SJCRH30 (cell line): ENCODE results near the gene LRFN5. TPM values are rescaled to one million over a fixed set of nuclear protein-coding genes. Genes with fewer than 3 reads are reported as not detected.
"Not testable (repeated sequence)": the region's sequence is repeated elsewhere in the genome, so short reads cannot be mapped to it uniquely, and the experiment has no call there.

Experiments used
- DNase-seq, 2 experiments: peaks; one replicate each; pipeline ENCODE4 v3.0.0-alpha.2; 2015 to 2020
- H3K27ac ChIP-seq: fragments of 250-450 bp; sonication (Bioruptor Pico); 2 replicates; pipeline ENCODE4 v1.5.1; 2020; ENCODE audit warnings: mild to moderate bottlenecking, moderate library complexity
- H3K27me3 ChIP-seq: fragments of 250-450 bp; sonication (Bioruptor Pico); 2 replicates; pipeline ENCODE4 v1.5.1; 2020; ENCODE audit warnings: mild to moderate bottlenecking, moderate library complexity
- H3K36me3 ChIP-seq: fragments of 250-450 bp; sonication (Bioruptor Pico); 2 replicates; pipeline ENCODE4 v1.5.1; 2020; ENCODE audit warnings: mild to moderate bottlenecking, moderate library complexity
- H3K4me1 ChIP-seq: fragments of 250-450 bp; sonication (Bioruptor Pico); 2 replicates; pipeline ENCODE4 v1.5.1; 2020; ENCODE audit warnings: mild to moderate bottlenecking, moderate library complexity
- H3K4me3 ChIP-seq: fragments of 250-450 bp; sonication (Bioruptor Pico); 2 replicates; pipeline ENCODE4 v1.5.1; 2020; ENCODE audit warnings: mild to moderate bottlenecking, moderate library complexity
- H3K9me3 ChIP-seq: fragments of 250-450 bp; sonication (Bioruptor Pico); replicated peaks from 2 replicates; pipeline ENCODE4 v1.5.1; 2020; ENCODE audit warnings: mild to moderate bottlenecking, moderate library complexity
- total RNA-seq: library from RNA; depleted of rRNA; stranded (reverse); fragments of >200 nt; shearing (Covaris generic); gene quantifications from 2 replicates; pipeline ENCODE4 v1.2.3, GENCODE V29; 2014

LRFN5 gene
- total RNA-seq, 1 experiment from 2014 or later, result 13.0 TPM

DNA sequence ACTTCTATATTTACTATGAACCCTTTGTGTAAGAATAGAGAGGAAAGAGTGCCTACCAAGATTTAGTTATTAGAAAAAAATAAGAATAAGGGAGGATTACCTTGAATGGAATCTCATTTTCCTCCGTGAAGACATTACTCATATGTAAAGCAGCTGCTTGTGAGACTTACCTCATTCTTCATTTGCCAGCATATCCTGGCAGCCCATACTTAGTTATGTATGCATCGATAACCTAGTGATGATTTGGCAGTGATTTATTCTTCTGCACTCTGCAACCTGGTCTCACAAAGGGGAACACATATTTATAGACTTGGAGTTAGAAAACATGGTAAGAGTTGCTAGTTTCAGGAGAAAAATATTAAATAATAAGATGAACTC, 56.8 kb downstream of the LRFN5 start:
- Histone ChIP-seq H3K36me3 (no peaks in the 10 kb centered on the region), H3K4me3 (no peak overlapping the region), H3K27ac (no peak overlapping the region), H3K4me1 (no peaks in the 10 kb centered on the region), H3K27me3 (no peaks in the 10 kb centered on the region), H3K9me3 (0 out of 2 replicates have a peak, but pooled peaks cover 3% of the 10 kb centered on the region)
- no peak for DNase-seq

DNA sequence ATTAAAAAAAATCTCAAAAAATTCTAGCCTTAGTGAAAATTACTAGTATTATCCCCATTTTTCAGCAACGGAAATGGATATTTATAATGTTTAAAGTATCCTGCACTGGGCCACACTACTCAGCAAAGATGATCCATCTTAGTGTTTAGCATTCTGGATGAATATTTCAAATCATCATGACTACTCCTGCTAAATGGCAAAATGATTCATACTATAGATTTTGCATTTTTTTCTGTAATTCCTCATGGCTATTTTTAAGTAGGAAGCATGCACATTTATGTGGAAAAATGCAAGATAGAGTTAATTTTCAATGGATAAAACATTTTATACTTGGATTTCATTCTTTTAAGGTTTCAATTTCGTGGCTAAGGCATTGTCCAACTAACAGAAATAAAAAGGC, 59.6 kb downstream of the LRFN5 start:
- no peaks in the 10 kb centered on the region for H3K4me1 ChIP-seq
- H3K36me3 ChIP-seq, result no peaks in the 10 kb centered on the region
- DNase-seq, result no peak
- no peak overlapping the region for H3K27ac ChIP-seq
- no peaks in the 10 kb centered on the region for H3K27me3 ChIP-seq
- H3K4me3 ChIP-seq, result no peak overlapping the region
- H3K9me3 ChIP-seq, result no peaks in the 10 kb centered on the region

DNA sequence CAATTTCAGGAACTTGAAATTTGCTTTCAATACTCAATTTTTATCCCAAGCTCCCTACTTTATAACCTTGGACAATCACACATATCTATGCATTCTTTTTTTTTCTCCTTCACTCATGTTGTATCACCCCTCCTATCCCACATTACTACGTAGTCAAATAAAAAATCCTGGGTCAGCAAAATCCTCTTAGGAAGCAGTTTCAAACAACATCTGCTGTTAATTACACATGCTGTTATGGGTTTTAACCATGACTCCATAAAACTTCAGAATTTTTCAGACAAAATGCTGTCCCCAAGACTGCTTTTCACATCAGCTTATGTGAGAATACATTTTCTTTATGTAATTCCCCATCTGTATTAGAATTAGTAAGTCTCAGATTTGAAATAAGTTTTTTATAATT, 61.7 kb downstream of the LRFN5 start:
- Histone ChIP-seq H3K27ac (no peak overlapping the region), H3K9me3 (no peaks in the 10 kb centered on the region; the same call in 1 of the 2 replicates), H3K36me3 (no peaks in the 10 kb centered on the region), H3K27me3 (no peaks in the 10 kb centered on the region), H3K4me3 (no peak overlapping the region), H3K4me1 (no peaks in the 10 kb centered on the region)
- peak in 1 of 2 experiments; percentile 16 for DNase-seq

DNA sequence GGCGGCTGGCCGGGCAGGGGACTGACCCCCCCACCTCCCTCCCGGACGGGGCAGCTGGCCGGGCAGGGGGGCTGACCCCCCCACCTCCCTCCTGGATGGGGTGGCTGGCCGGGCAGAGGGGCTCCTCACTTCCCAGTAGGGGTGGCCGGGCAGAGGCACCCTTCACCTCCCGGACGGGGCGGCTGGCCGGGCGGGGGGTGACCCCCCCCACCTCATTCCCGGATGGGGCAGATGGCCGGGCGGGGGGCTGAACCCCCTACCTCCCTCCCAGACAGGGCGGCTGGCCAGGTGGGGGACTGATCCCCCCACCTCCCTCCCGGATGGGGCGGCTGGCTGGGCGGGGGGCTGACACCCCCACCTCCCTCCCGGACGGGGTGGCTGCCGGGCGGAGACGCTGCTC, 66.9 kb downstream of the LRFN5 start:
- H3K27ac ChIP-seq, H3K9me3 ChIP-seq, DNase-seq, H3K36me3 ChIP-seq, H3K4me3 ChIP-seq, H3K27me3 ChIP-seq, H3K4me1 ChIP-seq: not testable (repeated sequence)

DNA sequence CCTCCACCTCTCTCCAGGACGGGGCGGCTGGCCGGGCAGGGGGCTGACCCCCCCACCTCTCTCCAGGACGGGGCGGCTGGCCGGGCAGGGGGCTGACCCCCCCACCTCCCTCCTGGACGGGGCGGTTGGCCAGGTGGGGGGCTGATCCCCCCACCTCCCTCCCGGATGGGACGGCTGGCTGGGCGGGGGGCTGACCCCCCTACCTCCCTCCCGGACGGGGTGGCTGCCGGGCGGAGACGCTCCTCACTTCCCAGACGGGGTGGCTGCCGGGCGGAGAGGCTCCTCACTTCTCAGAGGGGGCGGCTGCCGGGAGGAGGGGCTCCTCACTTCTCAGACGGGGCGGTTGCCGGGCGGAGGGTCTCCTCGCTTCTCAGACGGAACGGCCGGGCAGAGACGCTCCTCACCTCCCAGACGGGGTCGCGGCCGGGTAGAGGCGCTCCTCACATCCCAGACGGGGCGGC, 67.9 kb downstream of the LRFN5 start:
- not testable (repeated sequence) for DNase-seq, H3K4me1 ChIP-seq, H3K27me3 ChIP-seq, H3K9me3 ChIP-seq, H3K27ac ChIP-seq, H3K36me3 ChIP-seq, H3K4me3 ChIP-seq

DNA sequence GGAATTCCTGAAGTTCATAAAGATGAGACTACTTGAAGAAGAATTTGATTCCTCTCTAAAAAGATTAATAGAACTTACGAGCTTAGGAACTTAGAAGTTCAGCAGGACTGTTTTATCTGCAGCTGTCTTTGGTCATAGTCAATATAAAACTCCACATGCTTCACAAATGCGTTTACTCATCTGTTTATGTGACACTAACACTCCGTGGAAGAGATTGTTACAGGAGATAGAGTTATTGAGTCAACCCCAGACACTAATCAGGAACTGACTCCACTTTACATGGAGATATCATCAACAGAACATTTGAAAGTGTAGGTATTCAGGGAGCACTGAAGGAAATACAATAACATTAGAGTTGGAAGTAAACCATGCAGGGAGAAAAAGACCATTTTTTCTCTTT, 92.8 kb downstream of the LRFN5 start:
- DNase-seq, result peak in 1 of 2 experiments; percentile 31
- H3K9me3 ChIP-seq, result no peaks in the 10 kb centered on the region; the same call in 1 of the 2 replicates
- H3K27me3 ChIP-seq, result no peaks in the 10 kb centered on the region

DNA sequence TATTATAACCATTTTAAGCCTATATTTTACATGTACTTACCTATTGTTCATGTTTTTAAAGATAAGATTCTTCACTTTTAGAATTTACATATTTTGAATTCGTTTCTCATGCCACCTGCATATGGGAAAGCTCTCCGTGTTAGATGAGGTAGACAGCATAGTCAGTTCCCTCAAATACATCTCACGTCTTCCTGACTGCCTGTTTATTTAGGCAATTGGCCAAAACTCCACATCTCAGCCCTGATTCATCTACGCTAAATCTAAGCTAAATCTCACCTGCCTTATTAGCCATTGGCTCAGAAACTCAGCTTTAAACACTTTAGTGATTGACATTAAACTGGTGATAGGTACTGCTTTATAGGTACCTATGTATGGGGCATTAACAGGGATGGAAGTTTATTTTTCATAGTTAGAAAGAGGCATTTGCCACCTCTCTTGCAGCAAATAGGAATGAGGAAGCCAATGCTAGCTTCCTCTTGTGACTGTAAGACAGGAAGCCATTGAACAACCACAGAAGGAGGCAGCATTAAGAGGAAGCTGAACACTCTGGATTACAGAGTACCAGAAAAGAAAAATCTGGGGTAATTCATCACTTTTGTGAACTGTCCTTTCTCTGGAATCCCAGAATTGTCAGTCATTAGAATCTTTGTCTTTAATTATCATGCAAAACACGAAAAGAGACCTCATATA, 111.9 kb downstream of the LRFN5 start:
- Histone ChIP-seq H3K9me3 (no peaks in the 10 kb centered on the region), H3K36me3 (no peaks in the 10 kb centered on the region), H3K27me3 (no peaks in the 10 kb centered on the region), H3K4me1 (no peaks in the 10 kb centered on the region), H3K4me3 (no peak overlapping the region), H3K27ac (no peak overlapping the region)
- DNase-seq, result no peak

More for the DNA sequence above, 92.8 kb downstream of the LRFN5 start:
- Histone ChIP-seq H3K36me3 (no peaks in the 10 kb centered on the region), H3K4me3 (no peak overlapping the region), H3K27ac (peak overlapping the region; percentile 49), H3K4me1 (peaks cover 12% of the 10 kb centered on the region)

DNA sequence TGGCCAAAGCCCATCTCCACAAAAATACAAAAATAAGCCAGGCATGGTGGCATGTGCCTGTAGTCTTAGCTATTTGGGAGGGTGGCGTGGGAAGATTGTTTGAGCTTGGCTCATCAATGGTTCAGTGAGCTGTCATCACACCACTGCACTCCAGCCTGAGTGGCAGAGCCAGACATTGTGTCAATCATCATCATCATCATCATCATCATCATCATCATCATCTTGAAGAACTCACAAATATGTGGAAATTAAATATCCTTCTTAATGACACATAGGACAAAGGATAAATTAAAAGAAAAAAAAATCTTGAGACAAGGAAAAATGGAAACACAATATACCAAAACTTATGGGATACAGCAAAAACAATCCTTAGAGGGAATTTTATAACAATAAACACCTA, 132.5 kb downstream of the LRFN5 start:
- no peak overlapping the region for H3K4me3 ChIP-seq
- no peak overlapping the region for H3K27ac ChIP-seq
- H3K4me1 ChIP-seq, result no peaks in the 10 kb centered on the region
- no peaks in the 10 kb centered on the region for H3K9me3 ChIP-seq
- H3K36me3 ChIP-seq, result no peaks in the 10 kb centered on the region
- DNase-seq, result no peak
- H3K27me3 ChIP-seq, result no peaks in the 10 kb centered on the region

DNA sequence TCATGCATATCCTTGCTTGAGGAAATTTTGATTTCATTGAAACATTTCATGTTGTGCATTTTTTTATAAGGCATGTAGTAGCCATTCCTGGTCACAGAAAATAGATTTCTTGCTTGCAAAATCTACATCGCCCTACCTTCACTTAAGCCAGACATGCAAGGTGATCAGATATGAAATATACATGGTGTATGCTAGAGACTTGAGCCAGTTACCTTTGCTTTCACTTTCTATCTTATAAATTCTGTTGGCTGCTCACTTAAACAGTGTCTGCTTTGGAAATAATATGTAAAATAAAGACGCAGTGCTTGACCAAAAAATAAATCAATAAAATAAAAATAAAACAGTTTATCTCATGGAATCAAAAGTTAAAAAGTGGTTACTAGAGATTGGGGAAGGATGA, 136.5 kb downstream of the LRFN5 start:
- no peak overlapping the region for H3K27ac ChIP-seq
- DNase-seq, result no peak
- no peak overlapping the region for H3K4me3 ChIP-seq
- no peaks in the 10 kb centered on the region for H3K4me1 ChIP-seq
- no peaks in the 10 kb centered on the region for H3K27me3 ChIP-seq
- H3K9me3 ChIP-seq, result no peaks in the 10 kb centered on the region
- no peaks in the 10 kb centered on the region for H3K36me3 ChIP-seq

DNA sequence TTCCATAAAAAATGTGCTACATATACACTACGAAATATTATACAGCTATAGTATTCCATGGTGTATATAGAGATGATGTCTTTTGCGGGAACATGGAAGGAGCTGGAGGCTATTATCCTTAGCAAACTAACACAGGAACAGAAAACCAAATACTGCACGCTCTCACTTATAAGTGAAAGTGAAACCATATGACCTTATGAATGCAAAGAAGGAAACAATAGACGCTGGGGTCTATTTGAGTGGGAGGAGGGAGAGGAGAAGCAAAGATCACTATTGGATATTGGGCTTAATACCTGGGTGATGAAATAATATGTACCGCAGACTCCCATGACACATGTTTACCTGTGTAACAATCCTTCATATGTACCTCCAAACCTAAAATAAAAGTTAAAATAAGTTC, 142.8 kb downstream of the LRFN5 start:
- DNase-seq, result no peak
- H3K4me3 ChIP-seq, result no peak overlapping the region
- no peaks in the 10 kb centered on the region for H3K4me1 ChIP-seq
- H3K36me3 ChIP-seq, result no peaks in the 10 kb centered on the region
- H3K9me3 ChIP-seq, result no peaks in the 10 kb centered on the region
- H3K27ac ChIP-seq, result no peak overlapping the region
- no peaks in the 10 kb centered on the region for H3K27me3 ChIP-seq

DNA sequence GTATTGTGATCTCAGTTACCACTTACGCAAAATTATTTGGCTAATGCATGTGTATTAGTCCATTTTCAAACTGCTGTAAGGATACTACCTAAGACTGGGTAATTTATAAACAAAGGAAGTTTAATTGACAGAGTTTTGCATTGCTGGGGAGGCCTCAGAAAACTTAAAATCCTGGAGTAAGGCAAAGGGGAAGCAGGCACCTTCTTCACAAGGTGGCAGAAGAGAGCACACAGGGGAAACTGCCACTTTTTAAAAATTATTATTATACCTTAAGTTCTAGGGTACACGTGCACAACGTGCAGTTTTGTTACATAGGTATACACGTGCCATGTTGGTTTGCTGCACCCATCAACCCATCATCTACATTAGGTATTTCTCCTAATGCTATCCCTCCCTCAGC, 143.9 kb downstream of the LRFN5 start:
- not testable (repeated sequence) for H3K9me3 ChIP-seq, H3K4me1 ChIP-seq, H3K27me3 ChIP-seq, H3K27ac ChIP-seq, DNase-seq, H3K36me3 ChIP-seq, H3K4me3 ChIP-seq

DNA sequence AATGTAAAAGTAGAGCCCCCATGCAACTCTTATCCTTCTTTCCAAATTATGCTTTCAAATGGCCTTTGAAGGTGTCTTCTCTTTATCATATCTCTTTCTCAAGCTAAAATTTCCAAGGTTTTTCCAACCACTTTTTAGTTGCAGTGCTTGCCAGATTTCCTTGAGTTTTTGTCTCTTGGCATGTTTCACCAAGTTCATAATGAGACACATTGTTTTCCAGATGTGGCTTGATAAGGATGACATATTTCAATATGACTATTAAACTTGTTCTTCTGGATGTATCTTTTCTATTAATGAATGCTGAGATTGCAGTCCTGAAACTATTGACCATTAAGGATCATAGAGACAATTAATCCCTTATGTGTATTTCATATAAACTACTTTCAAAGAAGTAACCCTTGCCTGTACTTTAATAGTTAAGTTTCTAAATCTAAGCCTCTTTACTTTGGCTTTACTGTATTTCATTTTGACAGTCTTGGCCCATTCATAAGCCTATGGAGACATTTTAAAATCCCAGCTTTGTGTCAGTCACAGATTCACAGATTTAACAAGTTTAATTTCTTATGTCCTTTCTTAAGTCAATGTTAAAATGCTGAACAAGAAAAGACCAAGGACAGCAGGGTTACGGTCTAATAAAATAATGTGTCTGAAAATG, 151.5 kb downstream of the LRFN5 start:
- H3K27me3 ChIP-seq, result no peaks in the 10 kb centered on the region
- DNase-seq, result no peak
- no peak overlapping the region for H3K4me3 ChIP-seq
- H3K27ac ChIP-seq, result no peak overlapping the region
- no peaks in the 10 kb centered on the region for H3K9me3 ChIP-seq
- no peaks in the 10 kb centered on the region for H3K4me1 ChIP-seq
- no peaks in the 10 kb centered on the region for H3K36me3 ChIP-seq

DNA sequence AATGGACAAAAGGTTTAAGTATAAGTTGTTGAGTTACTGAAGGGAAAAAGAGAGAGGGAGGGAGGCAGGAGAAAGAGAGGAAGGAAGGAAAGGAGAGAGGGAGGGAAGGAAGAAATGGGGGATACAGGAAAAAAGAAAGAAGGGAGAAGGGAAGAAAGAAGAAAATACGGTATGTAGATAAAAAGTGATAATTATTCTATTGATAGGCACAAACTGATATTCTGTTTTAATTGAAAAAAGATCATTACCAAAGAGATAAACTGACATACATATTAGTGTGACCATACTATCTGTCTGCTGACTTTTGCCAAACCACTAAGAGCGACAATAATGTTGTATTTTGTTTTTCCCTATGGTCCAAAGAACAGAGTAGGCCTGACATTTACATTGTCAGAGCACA, 154.5 kb downstream of the LRFN5 start:
- H3K27ac ChIP-seq, result no peak overlapping the region
- no peaks in the 10 kb centered on the region for H3K27me3 ChIP-seq
- no peaks in the 10 kb centered on the region for H3K9me3 ChIP-seq
- H3K4me1 ChIP-seq, result no peaks in the 10 kb centered on the region
- no peaks in the 10 kb centered on the region for H3K36me3 ChIP-seq
- no peak for DNase-seq
- H3K4me3 ChIP-seq, result no peak overlapping the region

DNA sequence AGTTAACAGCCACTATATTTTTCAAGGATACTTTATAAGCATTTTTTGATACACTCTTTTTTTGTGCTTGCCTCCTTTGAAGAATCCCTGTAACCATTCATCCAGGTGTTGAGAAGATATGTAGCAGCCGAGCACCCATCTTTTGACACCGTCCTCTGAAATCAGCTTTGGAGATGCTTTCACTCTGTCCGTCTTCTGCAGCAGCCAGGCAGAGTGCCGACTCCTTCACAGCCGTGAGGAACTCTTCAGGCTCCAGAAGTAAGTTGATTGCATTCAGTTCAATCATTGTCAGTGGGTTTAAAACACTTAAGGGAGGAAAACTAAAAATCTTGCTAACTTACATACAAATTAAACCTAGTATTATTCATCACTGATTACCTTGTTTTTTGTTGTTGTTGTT, 160.1 kb downstream of the LRFN5 start:
- H3K36me3 ChIP-seq, result no peaks in the 10 kb centered on the region
- no peaks in the 10 kb centered on the region for H3K4me1 ChIP-seq
- no peak overlapping the region for H3K27ac ChIP-seq
- H3K27me3 ChIP-seq, result no peaks in the 10 kb centered on the region
- DNase-seq, result no peak
- no peak overlapping the region for H3K4me3 ChIP-seq
- H3K9me3 ChIP-seq, result no peaks in the 10 kb centered on the region

DNA sequence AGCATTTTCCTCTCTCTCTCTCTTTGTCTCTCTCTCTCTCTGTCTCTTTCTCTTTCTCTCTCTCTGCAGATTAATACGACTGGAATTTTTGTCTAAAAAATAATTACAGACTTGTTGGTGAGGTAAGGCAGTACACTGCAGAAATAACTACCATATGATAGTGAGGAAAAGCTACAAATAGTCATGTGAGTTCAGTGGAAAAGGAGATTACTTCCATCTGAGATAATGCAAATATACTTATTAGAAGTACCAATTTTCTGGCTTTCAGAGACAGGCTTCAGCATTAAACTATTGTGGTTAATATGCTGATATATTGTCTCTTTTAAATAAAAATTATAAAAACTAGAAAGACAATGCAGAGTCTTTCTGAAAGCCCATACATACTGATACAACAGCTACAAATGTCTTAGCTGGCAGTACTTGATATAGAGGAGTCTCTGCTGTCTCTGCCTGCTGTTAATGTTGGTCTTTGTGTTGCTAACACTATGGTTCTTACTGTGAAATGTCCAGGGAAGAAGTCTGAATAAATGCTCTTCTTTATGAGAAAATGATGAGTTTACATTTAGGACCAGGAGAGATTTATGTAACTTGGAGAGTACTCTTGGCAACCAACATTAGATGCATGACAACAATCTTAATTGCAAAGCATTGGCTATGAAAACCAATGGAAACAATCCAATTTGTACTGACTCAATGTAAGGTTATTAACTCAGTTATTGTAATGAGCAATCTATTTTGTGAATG, 167.0 kb downstream of the LRFN5 start:
- no peak overlapping the region for H3K27ac ChIP-seq
- H3K4me3 ChIP-seq, result no peak overlapping the region
- H3K27me3 ChIP-seq, result no peaks in the 10 kb centered on the region
- no peak for DNase-seq
- no peaks in the 10 kb centered on the region for H3K9me3 ChIP-seq
- no peaks in the 10 kb centered on the region for H3K4me1 ChIP-seq
- H3K36me3 ChIP-seq, result no peaks in the 10 kb centered on the region
